ENCODE results near the gene TBX15.

GRCh38 chr1:119026956-119027355 is 38.8 kb upstream of the TBX15 start:
- TF ChIP-seq POLR2A (IDR thresholded peaks at IDR 0.05) (no peak), CTCF (IDR thresholded peaks at IDR 0.05) (no peak)
